CD14-positive monocyte (primary cell): Measurements from ENCODE around the gene HOXD8. TPM values are rescaled to one million over a fixed set of nuclear protein-coding genes. Genes with fewer than 3 reads are reported as not detected.

Experiments used
- DNase-seq, 3 donors: peaks; one replicate each; pipeline ENCODE4 v3.0.0-alpha.2; 2011 to 2022
- H2AFZ ChIP-seq: 2 replicates; pipeline ENCODE4 v1.6.0; 2012; ENCODE audit warnings: mild to moderate bottlenecking, low read depth, low read length, inconsistent platforms; ENCODE audit not compliant: insufficient read depth, poor library complexity, severe bottlenecking
- H3K27ac ChIP-seq, 2 donors: 1 replicate in 1 of 2; 2 replicates in 1 of 2; pipeline ENCODE4 v1.5.1; 2012 to 2013; ENCODE audit warnings: low read length in 2 of 2, control low read depth in 1 of 2, inconsistent platforms in 1 of 2, low read depth in 1 of 2, mild to moderate bottlenecking in 1 of 2
- H3K27me3 ChIP-seq, 2 donors: one replicate each; pipeline versions ENCODE4 v1.6.0 to v1.6.1; 2011 to 2013; ENCODE audit warnings: low read length in 2 of 2; ENCODE audit not compliant: control insufficient read depth in 2 of 2, insufficient read depth in 2 of 2
- H3K36me3 ChIP-seq, 2 donors: replicated peaks in 1 of 2; 1 replicate in 1 of 2; 2 replicates in 1 of 2; pipeline versions ENCODE4 v1.5.1 to v1.6.1; 2012 to 2013; ENCODE audit warnings: low read length in 2 of 2, control low read depth in 1 of 2, inconsistent platforms in 1 of 2, mild to moderate bottlenecking in 1 of 2; ENCODE audit not compliant: insufficient read depth in 2 of 2, control insufficient read depth in 1 of 2
- H3K4me1 ChIP-seq, 2 donors: 1 replicate in 1 of 2; 2 replicates in 1 of 2; pipeline versions ENCODE4 v1.5.1 to v1.6.1; 2012 to 2013; ENCODE audit warnings: low read length in 2 of 2, control low read depth in 1 of 2, inconsistent platforms in 1 of 2, mild to moderate bottlenecking in 1 of 2, moderate library complexity in 1 of 2; ENCODE audit not compliant: insufficient read depth in 2 of 2, control insufficient read depth in 1 of 2
- H3K4me2 ChIP-seq: replicated peaks from 2 replicates; pipeline ENCODE3; 2012; ENCODE audit warnings: low read length, moderate library complexity, mild to moderate bottlenecking; ENCODE audit not compliant: poor library complexity, severe bottlenecking; ENCODE audit errors: extremely low read depth
- H3K4me3 ChIP-seq, 3 experiments: fragments of 200-600 bp in 1 of 3; sonication (generic) in 1 of 3; replicated peaks in 1 of 3; 1 replicate in 2 of 3; 2 replicates in 1 of 3; pipeline ENCODE4 v1.5.1; 2011 to 2013; ENCODE audit warnings: low read length in 3 of 3, mild to moderate bottlenecking in 3 of 3, control low read depth in 2 of 3, low read depth in 2 of 3, inconsistent platforms in 1 of 3, moderate library complexity in 1 of 3
- H3K79me2 ChIP-seq: 2 replicates; pipeline ENCODE4 v1.6.0; 2012; ENCODE audit warnings: mild to moderate bottlenecking, control low read depth, inconsistent platforms, low read length, moderate library complexity; ENCODE audit not compliant: insufficient read depth
- H3K9ac ChIP-seq: 2 replicates; pipeline ENCODE4 v1.6.0; 2017; ENCODE audit warnings: low read length, mild to moderate bottlenecking; ENCODE audit not compliant: insufficient read depth, poor library complexity, severe bottlenecking
- H3K9me3 ChIP-seq, 2 donors: replicated peaks in 1 of 2; 1 replicate in 1 of 2; 2 replicates in 1 of 2; pipeline versions ENCODE4 v1.5.1 to v1.6.1; 2012 to 2013; ENCODE audit warnings: low read length in 2 of 2, control low read depth in 1 of 2; ENCODE audit not compliant: control insufficient read depth in 1 of 2, insufficient read depth in 1 of 2
- H4K20me1 ChIP-seq: 2 replicates; pipeline ENCODE4 v1.6.0; 2012; ENCODE audit warnings: mild to moderate bottlenecking, low read length, control low read depth, moderate library complexity; ENCODE audit not compliant: insufficient read depth
- H3K27ac Mint-ChIP-seq, 7 donors: one replicate each; pipeline ENCODE4 v1.8.0; 2020; ENCODE audit warnings: mild to moderate bottlenecking in 7 of 7, mixed read lengths in 7 of 7, moderate library complexity in 6 of 7, inconsistent platforms in 2 of 7
- H3K27me3 Mint-ChIP-seq, 3 donors: one replicate each; pipeline ENCODE4 v1.8.0; 2021 to 2022; ENCODE audit warnings: low read depth in 3 of 3, mild to moderate bottlenecking in 3 of 3, mixed read lengths in 3 of 3, moderate library complexity in 3 of 3, inconsistent platforms in 1 of 3
- H3K36me3 Mint-ChIP-seq, 2 donors: one replicate each; pipeline ENCODE4 v1.8.0; 2020; ENCODE audit warnings: mixed read lengths in 2 of 2, inconsistent platforms in 1 of 2, mild to moderate bottlenecking in 1 of 2
- H3K4me1 Mint-ChIP-seq: one replicate; pipeline ENCODE4 v1.8.0; 2020; ENCODE audit warnings: mild to moderate bottlenecking, mixed read lengths
- H3K4me3 Mint-ChIP-seq, 2 donors: one replicate each; pipeline ENCODE4 v1.8.0; 2020; ENCODE audit warnings: mild to moderate bottlenecking in 2 of 2, mixed read lengths in 2 of 2, moderate library complexity in 1 of 2
- H3K9me3 Mint-ChIP-seq, 7 donors: one replicate each; pipeline ENCODE4 v1.8.0; 2020 to 2022; ENCODE audit warnings: mixed read lengths in 7 of 7, mild to moderate bottlenecking in 6 of 7, moderate library complexity in 6 of 7, inconsistent platforms in 2 of 7
- CTCF ChIP-seq: fragments of 200-600 bp; IDR thresholded peaks from one replicate; pipeline ENCODE4 v1.8.0; 2022; ENCODE audit warnings: antibody characterized with exemption, mild to moderate bottlenecking
- WGBS: methylation state at CpG from one replicate; pipeline ENCODE4 v1.1.5; 2013; ENCODE audit warnings: missing lambda C conversion rate; ENCODE audit not compliant: insufficient coverage; 5-methylcytosine and 5-hydroxymethylcytosine counted together
- intact Hi-C, 2 donors: fragments of 100-400 bp; cut with micrococcal nuclease; formaldehyde crosslinking; loops; one replicate each; pipeline versions ENCODE4 v1.15.0 to v1.15.1; 2023
- polyA plus RNA-seq, 3 donors: library from polyadenylated mRNA; depleted of rRNA in 1 of 3; unstranded in 2 of 3; stranded (reverse) in 1 of 3; fragments of 300-500 nt in 2 of 3; fragments of >200 nt in 1 of 3; fragmentation: Illumina TruSeq in 2 of 3; gene quantifications; 1 replicate in 2 of 3; 2 replicates in 1 of 3; pipeline ENCODE4 v1.2.3, GENCODE V29; 2012 to 2021

Gene HOXD8
- polyA plus RNA-seq, 3 donors, result not detected

- DNase-seq, result no peak
- Mint-ChIP-seq H3K9me3 (peaks cover 0 to 34% (median 26%) of the 10 kb centered on the region in 7 donors), H3K27me3 (peaks cover 93 to 100% (median 93%) of the 10 kb centered on the region in 3 donors), H3K27ac (no peak overlapping the region), H3K4me1 (peaks cover 31% of the 10 kb centered on the region), H3K4me3 (peak overlapping the region in 1 of 2 donors; percentile 87), H3K36me3 (peaks cover 0 to 10% of the 10 kb centered on the region in 2 donors)
- intact Hi-C loops, result loop anchor here in 1 of 2 donors (5.0 kb wide), 1 partner anchor 317 kb away; no protein-coding TSS in a partner anchor
- no peak for TF ChIP-seq CTCF
- Histone ChIP-seq H3K27ac (no peak overlapping the region), H3K4me3 (peak overlapping the region in 1 of 3 experiments; percentile 51), H3K4me1 (peaks cover 17 to 19% of the 10 kb centered on the region in 2 donors), H3K9me3 (peaks cover 7 to 42% of the 10 kb centered on the region in 2 donors), H3K79me2 (no peaks in the 10 kb centered on the region), H3K36me3 (no peaks in the 10 kb centered on the region), H2AFZ (no peak overlapping the region), H4K20me1 (no peaks in the 10 kb centered on the region), H3K27me3 (peaks cover 93 to 96% of the 10 kb centered on the region in 2 donors), H3K4me2 (peak overlapping the region; percentile 65), H3K9ac (no peak overlapping the region)
- WGBS, result 17% methylated on average over 19 of the region's 41 CpGs
Measured at GRCh38 chr2:176139661-176140512, 10.4 kb downstream of the HOXD8 start.

GRCh38 chr2:176140513-176141317 lies 11.2 kb downstream of the HOXD8 start:
- peaks cover 17 to 19% of the 10 kb centered on the region in 2 donors for H3K4me1 ChIP-seq
- H3K27ac Mint-ChIP-seq, result peak overlapping the region in 1 of 7 donors; percentile 57
- H3K4me3 Mint-ChIP-seq, result peak overlapping the region; percentile 43 to 87
- H3K4me2 ChIP-seq, result peak overlapping the region; percentile 65
- H3K27me3 Mint-ChIP-seq, result peaks cover 92 to 100% (median 93%) of the 10 kb centered on the region in 3 donors
- peak; percentile 84 for TF ChIP-seq CTCF
- H3K4me1 Mint-ChIP-seq, result peaks cover 28% of the 10 kb centered on the region
- peaks cover 93 to 96% of the 10 kb centered on the region in 2 donors for H3K27me3 ChIP-seq
- peaks cover 0 to 29% (median 19%) of the 10 kb centered on the region in 7 donors for H3K9me3 Mint-ChIP-seq
- peaks cover 7 to 40% of the 10 kb centered on the region in 2 donors for H3K9me3 ChIP-seq
- peak overlapping the region in 1 of 3 experiments; percentile 51 for H3K4me3 ChIP-seq
- H2AFZ ChIP-seq, result no peak overlapping the region
- no peaks in the 10 kb centered on the region for H4K20me1 ChIP-seq
- H3K27ac ChIP-seq, result no peak overlapping the region
- no peak overlapping the region for H3K9ac ChIP-seq
- WGBS, result 7% methylated on average over 48 of the region's 48 CpGs
- peak in 2 of 3 donors; percentile 14 to 38 for DNase-seq
- no peaks in the 10 kb centered on the region for H3K36me3 ChIP-seq
- intact Hi-C loops, result loop anchor here in 1 of 2 donors (5.0 kb wide), 1 partner anchor 317 kb away; no protein-coding TSS in a partner anchor
- H3K36me3 Mint-ChIP-seq, result peaks cover 0 to 6% of the 10 kb centered on the region in 2 donors
- no peaks in the 10 kb centered on the region for H3K79me2 ChIP-seq
